HG03378 (cell line): ENCODE data around the gene SMG6.
A peak's percentile ranks its signal among the peaks of the same experiment; 100 is the strongest.
"Not testable (repeated sequence)": the region's sequence is repeated elsewhere in the genome, so short reads cannot be mapped to it uniquely, and the experiment has no call there.

ENCODE experiments used
- ATAC-seq: cut with Tn5 transposase; IDR thresholded peaks from one replicate; pipeline ENCODE4 v1.9.1; 2021; ENCODE audit warnings: mild to moderate bottlenecking, moderate library complexity; ENCODE audit not compliant: unreplicated experiment

Gene SMG6

DNA sequence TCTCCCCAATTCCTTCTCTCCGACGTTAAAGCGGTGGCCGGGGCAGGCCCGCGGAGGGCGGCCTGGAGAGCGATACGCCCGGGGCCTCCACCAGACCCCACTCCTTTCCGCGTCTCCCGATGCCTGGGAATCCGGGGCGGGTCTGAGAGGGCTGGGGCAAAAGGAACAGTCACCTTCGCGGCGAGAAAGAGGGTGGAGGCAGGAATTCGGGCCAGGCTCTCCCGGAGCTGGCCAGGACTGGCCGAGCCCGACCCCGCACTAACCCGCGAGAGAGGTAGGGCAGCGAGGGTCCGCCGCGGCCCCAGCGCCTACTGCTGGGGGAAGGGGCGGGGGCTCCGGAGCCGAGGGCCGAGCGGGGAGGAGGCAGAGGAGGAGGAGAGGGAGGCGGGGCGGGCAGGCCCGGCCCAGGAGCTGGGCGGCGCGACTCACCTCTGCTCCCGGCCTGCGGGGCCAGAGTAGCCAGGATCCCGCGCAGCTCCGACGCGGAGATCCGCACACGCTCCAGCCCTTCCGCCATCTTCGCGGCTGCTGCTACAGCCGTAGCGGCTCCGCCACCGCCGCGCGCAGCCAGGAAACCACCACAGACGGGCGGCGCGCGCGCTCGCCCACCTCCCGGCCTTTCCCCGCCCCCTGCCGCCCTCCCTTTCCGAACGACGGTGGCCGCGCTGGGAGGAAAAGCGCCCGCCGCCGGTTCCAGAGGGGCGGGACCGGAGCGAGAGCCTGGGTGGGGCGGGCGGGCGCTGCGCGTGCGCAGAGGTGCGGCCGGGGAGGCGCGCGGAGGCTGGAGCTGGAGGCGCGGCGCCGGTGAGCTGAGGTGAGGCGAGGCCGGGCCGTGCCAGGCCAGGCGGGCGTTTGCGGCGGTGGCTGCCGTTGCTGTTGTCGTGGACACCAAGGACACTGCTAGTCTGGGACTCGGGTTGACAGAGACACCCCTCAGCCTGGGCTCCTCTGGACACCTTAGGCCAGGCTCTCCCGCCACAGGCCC is at the start of gene SMG6, which contains the start of gene SRR:
Gene SMG6, minus strand, starts transcription at position 582 of the 985 bp plus-strand sequence. Its CDS starts 65 bp downstream, at position 517.
Gene SRR, plus strand, starts transcription at position 747 of the 985 bp plus-strand sequence. CDS start 11,611 bp downstream, outside the sequence.
- peak; percentile 52 for ATAC-seq

DNA sequence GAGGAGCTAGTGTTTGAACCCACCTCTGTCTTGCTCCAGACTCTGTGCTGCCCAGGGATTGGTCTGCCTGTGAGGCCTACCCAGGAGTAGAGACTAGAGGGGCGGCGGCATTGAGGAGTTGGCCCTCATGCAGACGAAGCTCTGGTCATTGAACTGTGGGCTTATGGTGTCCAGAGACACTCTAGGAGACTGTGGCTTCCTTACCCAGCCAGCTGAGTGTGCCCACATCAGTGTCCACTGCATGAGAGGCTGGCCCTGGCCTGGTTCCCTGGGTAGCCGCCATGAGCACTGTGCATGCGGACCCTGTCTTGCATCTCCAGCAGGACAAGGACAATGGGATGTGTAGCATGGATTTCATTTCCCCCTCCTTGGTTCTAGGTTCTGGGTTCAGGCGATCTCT is 47.7 kb upstream of the SMG6 start:
- ATAC-seq, result no peak

DNA sequence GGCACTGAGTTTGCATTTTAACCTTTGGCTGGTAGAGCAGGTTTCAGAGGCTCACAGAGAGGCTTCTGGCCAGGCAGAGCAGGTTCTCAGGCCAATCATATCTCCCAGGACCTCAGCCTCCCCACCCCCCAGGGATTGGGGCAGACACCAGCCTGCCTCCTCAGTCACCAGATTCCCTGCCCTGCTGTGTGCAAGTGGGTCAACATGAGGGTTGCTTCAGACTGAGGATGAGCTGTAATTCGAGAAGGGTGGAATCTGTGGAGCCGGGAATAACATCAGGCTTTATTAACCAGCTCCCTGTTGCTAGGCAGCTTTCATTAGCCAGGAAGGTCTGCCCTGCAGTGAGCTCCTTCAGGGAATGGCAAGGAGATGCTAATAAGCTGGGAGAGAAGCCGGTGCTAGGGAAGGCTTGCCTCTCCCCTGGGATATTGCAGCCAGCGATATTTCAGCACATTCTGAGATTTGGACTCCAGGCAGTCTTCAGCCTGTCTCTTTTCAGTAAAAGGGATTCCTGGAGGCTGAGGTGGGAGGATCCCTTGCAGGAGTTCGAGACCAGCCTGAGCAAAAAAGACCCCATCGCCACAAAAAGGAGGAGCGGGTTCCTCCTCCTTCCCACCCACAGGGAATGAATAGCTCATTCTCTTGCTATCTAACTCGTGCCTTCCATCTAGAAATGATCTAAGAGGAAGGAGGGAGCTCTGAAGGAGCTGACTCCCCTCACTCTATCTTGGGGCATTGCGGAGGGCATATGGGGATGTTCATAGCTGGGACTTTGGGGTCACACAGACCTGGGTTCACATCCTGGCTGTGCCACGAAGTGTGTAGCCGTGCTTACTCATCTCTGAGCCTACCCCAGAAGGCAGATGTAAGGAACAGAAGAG is 44.5 kb upstream of the SMG6 start:
- no peak for ATAC-seq

DNA sequence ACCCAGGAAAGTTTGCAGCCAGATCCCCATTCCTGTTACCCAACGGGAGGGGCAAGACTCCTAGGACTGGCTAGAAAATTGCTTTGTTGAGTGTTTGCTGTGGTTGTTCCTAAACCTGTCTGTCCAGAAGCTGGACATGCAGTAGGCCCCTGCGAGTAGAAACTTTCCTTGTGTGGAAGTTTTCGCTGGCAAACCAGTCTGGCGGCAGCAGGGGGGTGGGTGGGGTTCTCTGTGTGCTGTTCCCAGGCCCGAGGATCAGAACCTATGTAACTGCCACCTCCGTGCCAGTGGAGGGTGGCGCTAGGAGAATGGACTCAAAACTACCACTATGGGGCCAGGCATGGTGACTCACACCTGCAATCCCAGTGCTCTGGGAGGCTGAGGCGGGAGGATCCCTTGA is 42.9 kb upstream of the SMG6 start:
- ATAC-seq, result no peak

DNA sequence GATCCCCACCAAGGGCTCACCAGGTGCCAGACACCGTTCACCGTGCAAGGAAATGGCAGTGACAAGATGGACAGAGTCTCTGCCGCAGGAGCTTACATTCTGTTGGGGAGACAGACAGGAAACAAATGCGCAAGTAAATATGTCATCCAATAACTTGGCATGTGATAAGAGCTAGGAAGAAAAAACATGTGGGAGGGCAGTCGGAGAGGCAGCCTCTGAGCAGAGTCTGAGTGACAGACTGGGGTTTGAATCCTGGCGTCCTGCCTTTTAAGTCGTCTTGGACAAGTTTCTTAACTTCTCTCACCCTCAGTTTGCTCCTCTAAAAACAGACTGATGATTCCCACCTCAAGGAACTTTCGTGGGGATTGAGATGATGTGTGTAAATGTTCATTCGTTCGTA is 40.9 kb upstream of the SMG6 start:
- no peak for ATAC-seq

DNA sequence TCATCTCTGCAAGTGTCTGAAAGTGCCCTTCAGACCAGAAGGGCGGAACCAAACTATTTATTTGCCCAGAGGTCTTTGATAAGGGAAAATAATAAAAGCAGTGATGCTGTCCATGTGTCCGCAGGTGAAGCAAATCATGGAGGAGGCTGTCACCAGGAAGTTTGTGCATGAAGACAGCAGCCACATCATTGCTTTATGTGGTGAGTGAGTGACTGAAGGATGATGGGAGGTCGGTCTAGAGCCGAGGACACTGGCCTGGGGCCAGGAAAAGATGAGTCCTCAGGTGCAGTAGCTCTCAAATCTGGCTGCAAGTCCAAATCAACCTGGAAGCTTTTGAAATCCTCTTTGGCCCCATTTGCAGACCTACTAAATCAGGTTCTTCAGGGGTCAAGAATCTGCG is 39.8 kb upstream of the SMG6 start:
- no peak for ATAC-seq

DNA sequence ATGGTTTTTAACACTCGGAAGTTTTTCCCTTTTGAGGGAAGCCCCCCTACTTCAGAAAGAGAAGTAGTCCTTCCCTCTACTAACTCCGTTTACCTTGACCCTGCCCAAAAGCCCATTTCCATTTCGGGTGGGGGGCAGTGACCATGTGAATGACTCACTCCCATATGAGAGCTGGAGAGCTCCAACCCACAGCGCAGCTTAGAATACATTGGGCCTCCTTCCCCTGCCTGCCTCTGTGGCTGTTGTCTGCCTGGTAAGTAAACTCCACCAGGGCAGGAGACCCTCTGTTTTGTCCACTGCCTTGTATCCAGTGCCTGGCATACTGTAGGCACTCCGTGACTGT is 34.7 kb upstream of the SMG6 start:
- ATAC-seq, result no peak

DNA sequence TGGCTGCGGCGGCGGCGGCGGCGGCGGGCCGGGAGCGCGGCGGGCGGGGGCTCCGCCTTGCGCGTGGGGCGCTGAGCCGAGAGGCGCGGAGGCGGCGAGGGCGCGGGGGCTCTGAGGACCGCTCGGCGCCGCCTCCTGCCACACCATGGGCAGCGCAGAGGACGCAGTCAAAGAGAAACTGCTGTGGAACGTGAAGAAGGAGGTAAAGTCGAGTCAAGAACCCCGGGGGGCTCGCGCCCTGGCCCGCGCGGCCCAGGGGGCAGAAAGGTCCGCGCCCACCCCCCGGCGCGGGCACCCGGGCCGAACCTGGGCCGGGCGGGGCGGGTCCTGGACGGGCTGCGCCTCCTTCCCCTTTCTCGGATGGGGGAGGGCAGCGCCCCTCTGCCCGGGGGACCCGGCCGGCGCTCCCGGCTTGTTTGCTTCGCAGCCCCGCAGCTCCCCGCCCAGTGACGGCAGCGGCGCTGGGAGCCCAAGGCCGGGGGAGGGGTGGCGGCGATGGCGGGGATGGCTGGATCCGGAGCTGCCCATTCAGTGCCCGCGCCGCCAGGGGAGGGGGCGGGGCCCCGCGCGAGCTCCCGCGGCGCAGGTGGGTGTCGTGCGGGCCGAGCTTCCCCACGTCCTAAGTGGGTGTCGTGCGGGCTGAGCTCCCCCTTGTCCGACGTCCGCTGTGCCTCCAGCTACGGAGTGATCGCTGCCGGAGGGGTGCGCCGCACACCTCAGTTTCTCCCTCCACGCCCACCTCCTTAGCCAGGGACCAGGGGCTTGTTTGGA is 34.1 kb upstream of the SMG6 start:
- ATAC-seq, result no peak

DNA sequence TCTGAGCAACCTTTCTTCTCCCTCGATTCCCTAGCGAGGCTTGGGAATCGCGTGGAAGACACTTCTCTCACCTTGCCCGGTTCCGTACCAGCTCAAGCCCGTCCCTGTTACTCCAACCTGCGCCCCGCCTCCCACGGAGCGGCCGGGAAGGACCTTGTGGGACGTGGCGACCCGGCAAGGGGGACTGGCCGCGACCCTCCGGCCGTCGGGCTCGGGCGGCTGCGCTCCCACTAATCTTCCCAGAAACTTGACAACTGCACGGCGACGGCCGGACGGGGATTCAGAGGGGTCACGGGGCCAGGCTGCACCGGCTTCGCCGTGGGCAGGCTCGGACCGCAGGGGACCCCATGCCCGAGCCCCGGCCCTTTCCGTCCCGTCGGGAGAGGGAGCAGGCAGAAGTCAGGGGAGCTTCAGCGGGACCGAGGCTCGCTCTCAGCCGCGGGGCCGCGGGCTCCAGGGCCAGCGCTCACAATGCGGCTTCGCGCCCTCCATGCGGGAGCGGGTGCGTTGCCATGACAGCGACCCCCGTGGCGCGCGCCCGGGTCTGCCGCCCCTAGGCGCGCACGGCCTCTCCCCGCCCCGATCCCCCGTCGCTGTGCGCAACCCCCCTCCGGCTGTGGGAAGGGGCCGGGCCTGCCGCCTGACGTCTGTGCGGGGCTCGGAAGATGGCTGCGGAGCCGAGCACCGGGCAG is 33.4 kb upstream of the SMG6 start, which contains the start of gene SGSM2:
Gene SGSM2, plus strand, starts transcription at position 650 of the 692 bp plus-strand sequence. CDS start 188 bp downstream, outside the sequence.
- no peak for ATAC-seq

DNA sequence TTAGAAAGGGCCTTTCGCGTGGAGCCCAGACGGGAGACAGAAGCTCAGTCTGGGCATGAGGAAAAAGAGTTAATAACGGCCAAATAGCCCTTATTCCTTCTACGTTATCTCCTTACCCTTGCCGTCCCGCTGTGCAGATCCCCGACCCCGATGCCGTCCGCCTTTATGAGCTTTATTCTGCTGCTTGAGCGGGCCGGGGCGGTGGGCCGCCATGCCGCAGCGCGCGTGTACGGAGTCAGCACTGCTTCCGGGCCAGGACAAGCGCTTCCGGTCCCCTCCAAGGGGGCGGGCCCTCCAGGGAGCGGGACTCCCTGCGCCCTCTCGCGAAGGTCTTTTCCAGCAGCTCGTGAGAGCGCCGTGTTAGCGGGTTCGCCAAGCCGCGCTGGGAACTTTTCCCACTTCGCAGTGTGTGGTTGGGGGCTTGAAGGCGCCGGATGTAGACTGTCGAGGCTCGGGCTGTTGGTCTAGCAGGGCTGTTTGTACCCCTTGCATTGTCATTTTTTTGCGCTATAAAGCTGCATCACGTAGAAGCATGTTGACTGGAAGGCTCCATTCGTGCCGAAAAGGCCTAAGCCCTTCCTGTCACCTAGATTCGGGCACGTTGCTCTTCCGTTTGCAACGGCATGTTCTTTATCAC is 32.7 kb upstream of the SMG6 start, which contains the start of gene TSR1:
Gene TSR1, minus strand, starts transcription at position 243 of the 637 bp plus-strand sequence. Its CDS starts 30 bp downstream, at position 213.
- peak; percentile 52 for ATAC-seq

DNA sequence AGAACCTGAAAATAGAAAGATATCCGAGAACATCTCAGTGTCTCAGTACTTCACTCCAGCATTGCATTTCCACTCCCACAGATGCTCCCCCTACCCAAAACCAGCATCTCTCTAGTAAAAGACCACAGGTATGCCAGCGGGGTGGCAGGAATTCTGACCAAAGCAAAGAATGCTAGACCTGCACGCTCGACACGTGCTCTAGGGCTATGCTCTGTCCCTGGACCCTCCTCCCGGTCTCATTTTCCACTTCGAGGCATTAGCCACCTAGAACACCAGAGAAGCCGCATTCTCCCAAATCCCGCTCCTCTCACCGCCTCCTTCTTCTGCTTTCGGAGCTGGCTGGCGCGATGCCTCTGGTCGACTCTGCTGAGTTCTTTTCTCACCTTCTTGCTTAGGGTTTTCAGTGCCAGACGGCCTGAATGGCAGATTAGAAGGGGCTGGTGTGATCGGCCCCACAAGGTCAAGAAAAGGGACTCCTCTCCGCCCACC is 32.2 kb upstream of the SMG6 start:
- no peak for ATAC-seq

DNA sequence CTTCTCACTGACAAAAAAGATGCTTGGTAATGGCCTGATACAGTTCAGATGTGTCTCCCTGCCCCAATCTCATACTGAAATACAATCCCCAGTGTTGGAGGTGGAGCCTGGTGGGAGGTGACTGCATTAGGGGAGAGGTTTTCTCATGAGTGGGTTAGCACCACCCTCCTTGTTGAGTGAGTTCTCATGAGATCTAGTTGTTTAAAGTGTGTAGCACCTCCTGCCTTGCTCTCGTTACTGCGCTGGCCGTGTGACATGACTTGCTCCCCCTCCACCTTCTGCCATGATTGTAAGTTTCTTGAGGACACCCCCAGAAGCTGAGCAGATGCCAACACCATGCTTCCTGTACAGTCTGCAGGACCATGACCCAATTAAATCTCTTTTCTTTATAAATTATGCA is 27.7 kb upstream of the SMG6 start:
- ATAC-seq, result no peak

DNA sequence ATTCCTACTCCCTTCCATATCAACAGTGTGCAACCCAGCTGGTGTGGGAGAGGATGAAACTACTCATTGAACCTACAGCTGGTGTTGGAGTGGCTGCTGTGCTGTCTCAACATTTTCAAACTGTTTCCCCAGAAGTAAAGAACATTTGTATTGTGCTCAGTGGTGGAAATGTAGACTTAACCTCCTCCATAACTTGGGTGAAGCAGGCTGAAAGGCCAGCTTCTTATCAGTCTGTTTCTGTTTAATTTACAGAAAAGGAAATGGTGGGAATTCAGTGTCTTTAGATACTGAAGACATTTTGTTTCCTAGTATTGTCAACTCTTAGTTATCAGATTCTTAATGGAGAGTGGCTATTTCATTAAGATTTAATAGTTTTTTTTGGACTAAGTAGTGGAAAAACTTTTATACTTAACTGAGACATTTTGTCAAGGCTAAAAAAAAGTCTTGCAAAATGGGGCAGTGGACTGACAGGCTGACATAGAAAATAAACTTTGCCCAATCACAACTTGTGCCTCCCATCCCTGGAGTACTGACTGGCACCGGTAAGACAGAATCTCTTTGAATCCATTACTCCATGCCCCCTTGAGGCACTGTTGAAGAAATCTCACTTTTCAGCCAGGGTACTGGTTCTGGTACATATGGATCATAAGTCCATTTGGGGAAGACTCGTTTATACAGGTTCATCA is 20.2 kb upstream of the SMG6 start:
- ATAC-seq, result no peak

DNA sequence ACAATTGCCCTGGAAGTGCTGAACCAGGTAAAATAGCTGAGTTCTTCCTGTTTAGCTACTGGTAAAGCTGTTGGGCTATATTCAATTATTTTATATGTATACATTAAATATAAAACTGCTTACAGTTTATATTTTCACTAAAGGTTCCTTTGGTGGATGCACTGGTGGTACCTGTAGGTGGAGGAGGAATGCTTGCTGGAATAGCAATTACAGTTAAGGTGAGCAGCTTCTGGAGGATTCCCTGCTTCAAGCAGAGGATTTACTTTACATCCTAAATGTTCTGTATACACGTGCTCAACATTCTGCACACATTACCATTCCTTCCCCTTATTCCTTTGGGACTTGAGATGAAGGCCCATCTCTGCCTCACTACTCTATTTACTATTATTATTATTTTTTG is 17.8 kb upstream of the SMG6 start:
- no peak for ATAC-seq

DNA sequence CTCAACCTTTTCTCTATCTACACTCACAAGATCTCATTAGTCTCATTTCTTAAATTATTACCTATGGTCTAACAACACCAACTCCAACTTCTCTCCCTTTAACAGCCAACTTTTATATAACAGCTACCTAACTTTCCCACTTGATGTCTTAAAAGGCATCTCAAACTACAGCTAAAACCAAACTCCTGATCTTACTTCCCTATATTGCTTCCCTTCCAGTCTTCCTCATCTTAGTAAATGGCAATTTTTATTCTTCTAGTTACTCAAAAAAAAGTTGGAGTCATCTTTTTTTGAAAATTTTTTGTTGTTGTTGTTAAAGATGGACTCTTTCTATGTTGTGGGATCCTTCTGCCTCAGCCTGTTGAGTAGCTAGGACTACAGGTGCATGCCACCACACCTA is 15.5 kb upstream of the SMG6 start:
- no peak for ATAC-seq

DNA sequence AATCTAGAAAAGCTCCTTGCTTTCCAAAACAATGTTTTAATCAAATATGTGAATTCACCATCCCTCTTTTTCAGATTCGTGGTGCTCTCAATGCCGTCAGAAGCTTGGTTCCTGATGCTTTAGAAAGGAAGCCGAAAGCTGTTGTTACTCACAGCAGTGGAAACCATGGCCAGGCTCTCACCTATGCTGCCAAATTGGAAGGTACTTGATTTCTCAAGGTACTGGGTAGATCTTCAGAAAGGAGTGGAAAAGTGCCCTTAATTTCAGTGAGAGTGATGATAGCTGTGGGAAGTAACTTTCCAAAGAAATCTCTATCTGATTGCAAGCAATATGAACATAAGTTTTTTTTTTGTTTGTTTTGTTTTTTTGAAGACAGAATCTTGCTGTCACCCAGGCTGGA is 14.2 kb upstream of the SMG6 start:
- ATAC-seq, result no peak

DNA sequence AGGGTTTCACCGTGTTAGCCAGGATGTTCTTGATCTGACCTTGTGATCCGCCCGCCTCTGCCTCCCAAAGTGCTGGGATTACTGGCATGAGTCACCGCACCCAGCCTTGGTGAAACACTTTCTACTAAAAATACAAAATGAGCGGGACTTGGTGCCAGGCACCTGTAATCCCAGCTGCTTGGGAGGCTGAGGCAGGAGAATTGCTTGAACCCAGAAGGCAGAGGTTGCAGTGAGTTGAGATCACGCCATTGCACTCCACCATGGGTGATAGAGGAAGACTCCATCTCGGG is 13.3 kb upstream of the SMG6 start:
- not testable (repeated sequence) for ATAC-seq

DNA sequence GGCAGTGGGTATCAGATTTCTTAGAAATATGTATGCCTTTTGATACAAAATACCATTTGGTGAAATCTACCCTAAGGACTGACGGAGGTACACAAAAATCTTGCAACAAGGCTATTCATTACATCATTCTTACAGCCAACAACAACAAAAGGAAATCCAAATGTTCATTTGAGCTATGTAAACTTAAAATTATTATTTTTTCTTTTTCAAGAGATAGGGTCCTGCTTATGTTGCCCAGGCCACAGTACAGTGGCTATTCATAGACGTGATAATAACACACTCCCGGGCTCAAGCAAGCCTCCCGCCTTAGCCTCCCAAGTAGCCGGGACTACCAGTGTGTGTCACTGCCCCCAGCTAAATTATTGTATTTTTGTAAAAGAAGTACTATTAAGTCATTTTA is 9.2 kb upstream of the SMG6 start:
- no peak for ATAC-seq
